Glomerular visceral epithelial cell (primary cell): ENCODE measurements around the gene PLPP4.

ENCODE experiments used
- DNase-seq: peaks from one replicate; pipeline ENCODE4 v3.0.0-alpha.2; 2016; ENCODE audit errors: extremely low spot score

PLPP4 gene

DNA sequence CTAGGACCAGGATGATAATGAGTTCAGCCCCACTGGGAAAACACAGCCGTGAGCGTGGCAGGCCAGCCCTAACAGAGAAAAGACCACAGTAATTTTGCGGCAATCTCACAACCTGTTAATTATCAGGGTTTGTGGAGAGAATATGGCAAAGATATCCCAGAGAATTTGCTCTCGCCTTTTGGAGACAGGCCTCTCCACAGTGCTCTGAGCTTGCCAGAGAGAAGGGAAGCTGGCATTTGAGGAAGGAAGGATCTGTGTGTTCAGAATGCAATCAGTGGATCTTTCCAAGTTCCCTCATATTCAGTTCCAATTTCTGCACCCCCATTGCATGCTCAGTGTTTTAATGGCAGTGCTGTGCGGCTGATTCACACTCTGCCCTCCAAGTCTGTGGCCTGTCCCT is 60.2 kb downstream of the PLPP4 start:
- DNase-seq, result no peak

DNA sequence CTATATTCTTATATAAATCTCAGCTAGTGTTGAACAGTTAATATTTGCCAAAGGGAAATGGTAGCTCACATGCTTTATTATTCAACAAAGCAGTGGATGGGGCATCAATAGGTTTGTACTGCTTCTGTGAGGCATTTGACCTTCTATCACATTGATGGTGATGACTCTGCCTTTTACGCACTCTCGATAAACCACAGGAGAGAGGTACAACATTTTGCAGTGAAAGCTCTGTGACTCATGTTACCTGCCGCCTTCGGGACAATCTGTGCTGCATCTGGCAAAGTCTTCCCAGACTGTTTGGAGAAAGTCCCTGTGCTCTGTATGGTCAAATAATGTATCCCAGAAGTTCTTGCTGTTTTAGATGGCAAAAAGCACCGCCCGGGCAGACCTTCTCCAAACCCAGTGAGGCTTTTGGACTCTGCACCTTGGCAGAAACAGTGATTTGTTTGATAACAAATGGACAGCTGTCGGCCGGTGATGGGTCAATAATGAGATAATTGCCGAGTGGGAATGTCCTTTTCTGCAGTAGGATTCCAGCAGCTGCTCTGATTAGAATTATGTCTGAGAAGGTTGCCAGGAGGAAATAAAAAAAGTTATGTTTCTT is 61.0 kb downstream of the PLPP4 start:
- no peak for DNase-seq

DNA sequence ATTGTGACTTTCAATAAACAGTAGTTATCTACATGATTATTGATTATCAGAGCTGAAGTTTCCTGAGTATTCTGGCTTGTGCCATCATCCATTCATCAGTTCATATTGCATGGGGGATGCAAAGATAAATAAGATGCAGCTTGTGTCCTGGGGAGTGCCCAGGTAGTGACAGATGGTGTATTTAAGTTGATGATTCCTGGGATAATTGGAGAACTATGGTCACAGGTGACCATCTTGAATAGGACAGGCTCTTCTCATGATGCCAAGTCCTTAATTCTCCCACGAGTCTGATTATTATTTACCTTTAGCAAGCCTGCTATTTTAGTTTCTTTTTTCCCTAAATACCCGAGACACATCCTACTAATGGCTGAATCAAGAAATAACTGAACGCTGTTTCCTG is 64.9 kb downstream of the PLPP4 start:
- DNase-seq, result no peak

- DNase-seq, result no peak
Measured at GRCh38 chr10:120527691-120528090, 70.7 kb downstream of the PLPP4 start.

DNA sequence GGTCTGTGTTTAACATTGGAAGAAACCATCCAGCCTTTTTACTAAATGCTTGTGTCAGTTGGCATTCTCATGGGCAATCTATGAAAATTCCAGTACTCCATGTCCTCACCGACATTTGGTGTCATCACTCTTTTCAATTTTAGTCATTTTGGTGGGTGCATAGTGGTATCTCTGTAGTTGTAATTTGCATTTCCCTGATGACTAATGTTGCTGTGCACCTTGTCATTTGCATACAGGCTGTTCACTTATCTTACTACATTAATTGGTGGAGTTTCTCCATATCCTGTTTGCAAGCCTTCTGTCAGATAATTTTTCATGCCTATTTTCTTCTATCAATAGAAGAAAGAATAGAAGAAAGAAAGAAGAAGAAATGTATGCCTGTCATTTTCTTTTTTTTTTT is 73.7 kb downstream of the PLPP4 start:
- no peak for DNase-seq

- no peak for DNase-seq
Measured at GRCh38 chr10:120538091-120538490, 81.1 kb downstream of the PLPP4 start.

DNA sequence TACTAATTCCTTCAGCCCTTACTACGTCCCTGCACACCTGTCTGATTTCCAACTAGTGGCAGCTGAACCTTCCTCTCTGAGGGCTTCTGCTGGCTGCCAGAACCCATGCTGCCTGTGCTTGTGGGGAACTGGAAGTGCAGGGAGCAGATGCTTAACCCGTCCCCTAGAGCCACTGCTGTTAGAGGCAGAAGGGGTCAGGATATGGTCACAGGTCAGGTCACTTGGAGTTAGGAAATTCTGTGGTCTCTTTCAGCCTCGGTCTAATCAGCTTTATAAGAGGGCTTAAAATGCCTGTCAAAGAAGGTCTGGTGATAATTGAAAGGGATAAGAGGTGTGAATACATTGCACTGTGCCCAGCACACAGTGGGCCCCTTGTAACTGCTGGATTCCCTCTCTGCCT is 82.0 kb downstream of the PLPP4 start:
- DNase-seq, result no peak

- DNase-seq, result no peak
Measured at GRCh38 chr10:120540486-120540885, 83.5 kb downstream of the PLPP4 start.

DNA sequence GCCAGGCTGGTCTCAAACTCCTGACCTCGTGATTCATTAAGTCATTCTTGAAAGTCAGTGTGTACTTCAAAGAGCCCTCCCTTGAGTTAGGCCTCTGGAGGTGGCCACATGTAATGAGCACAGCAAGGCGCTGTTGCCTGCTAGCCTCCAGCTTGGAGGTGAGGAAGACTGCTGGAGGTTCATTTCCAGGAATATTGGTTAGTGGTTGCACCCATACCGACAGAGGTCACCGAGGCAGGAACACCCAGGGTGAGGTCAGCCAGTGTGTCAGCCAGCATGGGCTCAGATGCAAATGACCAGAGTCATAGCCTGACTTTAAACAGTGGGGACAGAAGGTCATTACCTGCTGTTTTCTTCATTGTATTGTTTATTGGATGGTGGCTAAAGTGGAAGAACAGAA is 85.0 kb downstream of the PLPP4 start:
- DNase-seq, result no peak

GRCh38 chr10:120542591-120542990 is 85.6 kb downstream of the PLPP4 start:
- no peak for DNase-seq

DNA sequence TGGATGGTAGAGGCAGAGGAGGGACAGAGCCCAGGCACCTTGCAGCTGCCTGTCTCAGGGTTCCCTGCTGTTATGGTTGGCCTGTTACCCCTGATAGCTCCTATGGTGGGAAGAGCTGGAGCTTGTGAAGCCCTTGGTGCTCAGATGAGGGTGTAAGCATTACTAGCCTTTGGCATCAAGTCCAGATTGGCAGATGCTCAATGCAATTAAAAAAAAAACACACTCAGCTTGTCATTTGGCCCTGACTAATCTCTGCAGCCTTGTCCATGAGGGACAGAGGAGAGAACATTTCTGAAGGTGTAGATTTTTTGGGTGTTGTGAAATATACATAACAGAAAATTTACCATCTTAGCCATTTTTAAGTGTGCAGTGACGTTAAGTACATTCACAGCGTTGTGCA is 86.3 kb downstream of the PLPP4 start:
- DNase-seq, result no peak

DNA sequence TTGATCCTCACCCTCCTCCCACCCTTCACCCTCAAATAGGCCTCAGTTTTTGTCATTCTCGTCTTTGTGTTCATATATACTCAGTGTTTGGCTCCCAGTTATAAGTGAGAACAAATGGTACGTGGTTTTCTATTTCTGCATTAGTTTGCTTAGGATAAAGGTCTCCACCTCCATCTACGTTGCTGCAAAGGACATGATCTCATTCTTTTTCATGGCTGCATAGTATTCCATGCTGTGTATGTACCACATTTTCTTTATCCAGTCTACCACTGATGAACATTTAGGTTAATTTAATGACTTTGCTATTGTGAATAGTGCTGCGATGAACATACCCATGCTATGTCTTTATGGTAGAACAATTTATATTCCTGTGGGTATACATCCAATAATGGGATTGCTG is 91.2 kb downstream of the PLPP4 start:
- no peak for DNase-seq

DNA sequence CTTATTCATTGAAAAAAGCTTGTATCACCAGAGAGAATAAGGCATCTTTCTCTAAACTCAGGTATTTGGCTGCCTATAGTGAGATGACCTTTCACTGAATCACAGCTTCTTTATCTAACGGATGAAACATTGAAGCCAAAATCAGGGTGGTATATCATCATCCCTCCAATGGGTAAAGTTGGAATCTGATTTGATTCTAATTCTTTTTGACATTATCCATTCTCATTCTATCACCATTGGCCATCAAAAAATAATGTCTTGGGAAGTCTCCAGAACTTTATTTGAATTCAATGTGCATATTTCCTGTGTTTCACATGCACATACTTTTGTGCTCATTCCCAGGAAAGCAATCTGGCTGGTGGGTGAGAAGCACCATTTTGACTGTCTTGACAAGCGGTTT is 95.2 kb downstream of the PLPP4 start:
- DNase-seq, result no peak

DNA sequence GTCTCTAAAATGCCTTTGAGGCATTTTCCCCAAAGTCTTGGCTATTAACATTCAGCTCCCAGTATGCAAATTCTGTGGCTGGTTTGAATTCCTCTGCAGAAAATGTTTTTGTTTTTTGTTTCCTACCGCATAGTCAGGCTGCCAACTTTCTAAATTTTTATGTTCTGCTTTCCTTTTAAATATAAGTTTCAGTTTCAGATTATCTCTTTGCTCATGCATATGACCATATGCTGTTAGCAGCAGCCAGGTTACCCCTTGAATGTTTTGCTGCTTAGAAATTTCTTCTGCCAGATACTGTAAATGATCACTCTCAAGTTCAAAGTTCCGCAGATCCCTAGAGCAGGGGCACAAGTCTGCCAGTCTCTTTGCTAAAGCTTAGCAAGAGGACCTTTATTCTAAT is 96.9 kb downstream of the PLPP4 start:
- DNase-seq, result no peak

- no peak for DNase-seq
Measured at GRCh38 chr10:120555436-120555835, 98.4 kb downstream of the PLPP4 start.

DNA sequence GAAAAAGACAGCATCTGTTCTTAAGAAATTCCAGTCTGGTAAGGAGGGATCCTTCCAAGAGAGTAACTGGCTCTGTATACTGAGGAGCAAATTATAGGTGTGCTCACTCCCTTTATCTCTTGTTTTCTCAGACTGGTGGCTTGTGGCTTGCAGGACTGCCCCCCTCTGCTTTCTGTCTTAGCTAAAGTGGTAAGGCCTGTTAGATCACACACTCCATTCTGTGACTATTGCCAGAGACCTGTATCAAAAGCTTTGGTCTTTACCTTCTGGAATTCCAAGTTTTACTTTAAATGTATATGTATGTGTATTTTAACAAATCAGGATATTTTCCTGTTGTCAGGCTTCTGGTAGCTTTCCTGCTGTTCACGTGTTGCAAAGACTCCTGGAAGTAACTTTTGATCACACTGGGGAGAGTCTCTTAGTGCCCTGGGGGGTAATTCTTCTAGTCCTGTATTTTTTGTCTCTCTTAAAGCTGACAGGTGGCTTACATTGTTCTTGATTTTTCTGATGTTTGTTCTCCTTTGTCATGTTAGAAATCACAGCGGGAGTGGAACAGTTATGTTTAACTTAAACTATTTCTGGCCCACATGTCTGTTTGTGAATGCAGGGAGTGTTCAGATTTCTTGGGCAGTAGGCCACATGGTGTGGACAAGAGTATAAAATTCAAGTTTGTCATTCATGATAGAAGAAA is 99.0 kb downstream of the PLPP4 start:
- DNase-seq, result no peak

- DNase-seq, result no peak
Measured at GRCh38 chr10:120557311-120557710, 100.3 kb downstream of the PLPP4 start.

- no peak for DNase-seq
Measured at GRCh38 chr10:120559800-120560199, 102.8 kb downstream of the PLPP4 start.

DNA sequence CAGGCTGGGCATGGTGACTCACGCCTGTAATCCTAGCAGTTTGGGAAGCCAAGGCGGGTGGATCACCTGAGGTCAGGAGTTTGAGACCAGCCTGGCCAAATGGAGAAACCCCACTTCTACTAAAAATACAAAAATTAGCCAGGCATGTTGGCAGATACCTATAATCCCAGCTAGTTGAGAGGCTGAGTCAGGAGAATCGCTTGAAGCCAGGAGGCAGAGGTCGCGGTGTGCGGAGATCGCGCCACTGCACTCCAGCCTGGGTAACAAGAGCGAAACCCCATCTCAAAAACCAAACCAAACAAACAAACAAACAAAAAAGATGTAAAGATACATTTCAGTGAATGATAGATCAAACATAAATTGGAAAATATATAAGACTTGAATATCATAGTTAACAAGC is 105.9 kb downstream of the PLPP4 start:
- no peak for DNase-seq

GRCh38 chr10:120570418-120570817 is 113.4 kb downstream of the PLPP4 start:
- no peak for DNase-seq

GRCh38 chr10:120571266-120571665 is 114.2 kb downstream of the PLPP4 start:
- no peak for DNase-seq

GRCh38 chr10:120572307-120572706 is 115.3 kb downstream of the PLPP4 start:
- no peak for DNase-seq

- DNase-seq, result no peak
Measured at GRCh38 chr10:120573355-120573754, 116.3 kb downstream of the PLPP4 start.

DNA sequence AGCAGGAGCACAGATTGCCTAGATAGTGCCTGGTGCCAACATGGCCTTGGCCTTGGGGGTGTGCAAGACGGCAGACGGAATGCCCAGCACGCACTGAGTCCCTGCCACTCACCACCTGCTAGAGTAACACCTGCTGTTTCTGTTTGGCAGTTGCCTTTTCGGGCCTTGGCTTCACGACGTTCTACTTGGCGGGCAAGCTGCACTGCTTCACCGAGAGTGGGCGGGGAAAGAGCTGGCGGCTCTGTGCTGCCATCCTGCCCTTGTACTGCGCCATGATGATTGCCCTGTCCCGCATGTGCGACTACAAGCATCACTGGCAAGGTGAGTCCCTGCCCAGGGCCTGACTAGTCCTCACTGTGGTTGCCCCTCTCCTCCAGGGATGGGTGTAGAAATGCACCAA is 118.0 kb downstream of the PLPP4 start:
- no peak for DNase-seq
